ENCODE results near the gene NDEL1.

NDEL1 gene

GRCh38 chr17:8485491-8485890 is 49.8 kb downstream of the NDEL1 start:
- H2AK5ac ChIP-seq (ENCODE audit: low read length), result no peak overlapping the region
- no peak overlapping the region for H2BK120ac ChIP-seq (ENCODE audit: low read depth, low read length)
- WGBS (ENCODE audit: extremely low coverage, insufficient coverage, low lambda C conversion rate), result no CpG with 5 or more reads among the region's 1 CpG
- no peak for DNase-seq
- no peak overlapping the region for H3K4ac ChIP-seq (ENCODE audit: low read depth, low read length)
- no peak overlapping the region for H3K9ac ChIP-seq (ENCODE audit: low read length)
- H2BK15ac ChIP-seq (replicated peaks; ENCODE audit: low read depth), result no peak overlapping the region
- no peak overlapping the region for H3K4me2 ChIP-seq (ENCODE audit: low read length)
- no peak overlapping the region for H4K8ac ChIP-seq (ENCODE audit: low read depth, low read length)
- H3K4me1 ChIP-seq (ENCODE audit: control insufficient read depth, low read depth, low read length), result no peaks in the 10 kb centered on the region
- no peak overlapping the region for H2BK5ac ChIP-seq (ENCODE audit: low read length)
- no peak overlapping the region for H3K56ac ChIP-seq (ENCODE audit: low read length)
- H3K27ac ChIP-seq (ENCODE audit: low read depth, low read length), result no peak overlapping the region
- H3K18ac ChIP-seq (ENCODE audit: low read length), result no peak overlapping the region
- H3K4me3 ChIP-seq (ENCODE audit: low read length), result no peak overlapping the region
- peaks cover 17% of the 10 kb centered on the region for H3K36me3 ChIP-seq (ENCODE audit: control insufficient read depth, insufficient read depth, low read length)
- no peak overlapping the region for H3K23ac ChIP-seq (ENCODE audit: low read length)
- no peaks in the 10 kb centered on the region for H3K79me1 ChIP-seq (ENCODE audit: low read length)
- H3K27me3 ChIP-seq (ENCODE audit: insufficient read depth, low read length, poor library complexity), result no peaks in the 10 kb centered on the region
- H4K5ac ChIP-seq (ENCODE audit: low read length), result no peak overlapping the region
- no peaks in the 10 kb centered on the region for H3K79me2 ChIP-seq (ENCODE audit: control insufficient read depth, insufficient read depth, low read length)

DNA sequence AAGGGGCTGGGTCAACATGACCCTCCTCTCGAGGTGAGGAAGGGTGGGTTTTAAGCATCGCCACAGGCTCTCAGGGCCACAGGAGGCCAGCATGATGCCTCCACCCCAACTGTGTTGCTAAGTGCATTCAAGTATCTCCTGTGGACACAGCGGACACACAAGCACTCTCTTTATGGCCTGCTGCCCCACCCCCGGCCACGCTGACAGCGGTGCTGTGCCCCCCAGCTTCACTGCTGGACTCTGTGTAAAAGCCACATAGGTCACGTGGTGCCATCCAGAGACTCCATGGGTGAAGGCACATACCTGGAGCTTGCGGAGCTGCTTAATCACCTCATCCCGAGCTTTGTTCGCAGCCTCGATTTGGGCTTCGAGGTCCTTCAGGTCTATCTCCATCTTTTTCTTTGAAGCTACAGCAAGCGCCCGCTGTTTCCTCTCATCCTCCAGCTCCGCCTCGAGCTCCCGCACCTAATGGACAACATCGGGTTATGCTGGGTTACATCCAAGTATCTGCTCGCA is 51.5 kb downstream of the NDEL1 start:
- Histone ChIP-seq H3K36me3 (ENCODE audit: control insufficient read depth, insufficient read depth, low read length) (peaks cover 29% of the 10 kb centered on the region), H4K5ac (ENCODE audit: low read length) (no peak overlapping the region), H3K56ac (ENCODE audit: low read length) (no peak overlapping the region), H3K27ac (ENCODE audit: low read depth, low read length) (no peak overlapping the region), H3K27me3 (ENCODE audit: insufficient read depth, low read length, poor library complexity) (no peaks in the 10 kb centered on the region), H2BK5ac (ENCODE audit: low read length) (no peak overlapping the region), H4K8ac (ENCODE audit: low read depth, low read length) (no peak overlapping the region), H3K79me1 (ENCODE audit: low read length) (no peaks in the 10 kb centered on the region), H3K79me2 (ENCODE audit: control insufficient read depth, insufficient read depth, low read length) (no peaks in the 10 kb centered on the region), H3K4me2 (ENCODE audit: low read length) (no peak overlapping the region), H3K4me1 (ENCODE audit: control insufficient read depth, low read depth, low read length) (no peaks in the 10 kb centered on the region), H3K4me3 (ENCODE audit: low read length) (no peak overlapping the region), H2BK15ac (replicated peaks; ENCODE audit: low read depth) (no peak overlapping the region), H2BK120ac (ENCODE audit: low read depth, low read length) (no peak overlapping the region), H3K23ac (ENCODE audit: low read length) (no peak overlapping the region), H3K18ac (ENCODE audit: low read length) (no peak overlapping the region), H3K4ac (ENCODE audit: low read depth, low read length) (no peak overlapping the region), H2AK5ac (ENCODE audit: low read length) (no peak overlapping the region), H3K9ac (ENCODE audit: low read length) (no peak overlapping the region)
- WGBS (ENCODE audit: extremely low coverage, insufficient coverage, low lambda C conversion rate), result no CpG with 5 or more reads among the region's 19 CpGs
- DNase-seq, result no peak

- peaks cover 29% of the 10 kb centered on the region for H3K36me3 ChIP-seq (ENCODE audit: control insufficient read depth, insufficient read depth, low read length)
These were observed 52.1 kb downstream of the NDEL1 start for GRCh38 chr17:8487743-8488142.

DNA sequence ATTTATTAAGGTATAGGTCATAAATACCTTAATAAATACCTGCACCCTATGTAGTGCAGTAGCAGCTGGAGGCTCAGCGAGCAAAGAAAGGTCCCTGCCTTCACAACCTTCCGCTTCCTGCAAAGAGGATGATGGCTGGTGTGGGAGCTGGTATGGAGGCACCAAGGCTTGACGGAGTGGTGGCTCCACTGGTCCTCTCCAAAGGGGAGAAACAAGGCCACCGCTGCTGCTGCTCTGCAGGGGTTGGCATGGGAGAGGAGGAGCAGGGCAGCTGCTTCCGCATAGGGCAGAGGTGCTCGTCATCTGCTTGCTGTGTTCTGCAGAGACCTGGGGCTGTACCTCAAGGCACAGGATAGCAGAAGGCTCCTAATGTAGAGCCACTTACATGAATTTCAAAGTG is 52.8 kb downstream of the NDEL1 start:
- Histone ChIP-seq H3K23ac (ENCODE audit: low read length) (no peak overlapping the region), H2BK120ac (ENCODE audit: low read depth, low read length) (no peak overlapping the region), H4K8ac (ENCODE audit: low read depth, low read length) (no peak overlapping the region), H3K18ac (ENCODE audit: low read length) (no peak overlapping the region), H2BK5ac (ENCODE audit: low read length) (no peak overlapping the region), H3K4me3 (ENCODE audit: low read length) (no peak overlapping the region), H3K56ac (ENCODE audit: low read length) (no peak overlapping the region), H2BK15ac (replicated peaks; ENCODE audit: low read depth) (no peak overlapping the region), H3K36me3 (ENCODE audit: control insufficient read depth, insufficient read depth, low read length) (peaks cover 30% of the 10 kb centered on the region), H2AK5ac (ENCODE audit: low read length) (no peak overlapping the region), H3K4me2 (ENCODE audit: low read length) (no peak overlapping the region), H3K4me1 (ENCODE audit: control insufficient read depth, low read depth, low read length) (no peaks in the 10 kb centered on the region), H3K27me3 (ENCODE audit: insufficient read depth, low read length, poor library complexity) (no peaks in the 10 kb centered on the region), H3K27ac (ENCODE audit: low read depth, low read length) (no peak overlapping the region), H3K4ac (ENCODE audit: low read depth, low read length) (no peak overlapping the region), H3K79me2 (ENCODE audit: control insufficient read depth, insufficient read depth, low read length) (no peaks in the 10 kb centered on the region), H4K5ac (ENCODE audit: low read length) (no peak overlapping the region), H3K9ac (ENCODE audit: low read length) (no peak overlapping the region), H3K79me1 (ENCODE audit: low read length) (no peaks in the 10 kb centered on the region)
- WGBS (ENCODE audit: extremely low coverage, insufficient coverage, low lambda C conversion rate), result no CpG with 5 or more reads among the region's 6 CpGs
- no peak for DNase-seq

More at GRCh38 chr17:8487743-8488142, 52.1 kb downstream of the NDEL1 start:
- Histone ChIP-seq H3K4me3 (ENCODE audit: low read length) (no peak overlapping the region), H2AK5ac (ENCODE audit: low read length) (no peak overlapping the region), H3K79me2 (ENCODE audit: control insufficient read depth, insufficient read depth, low read length) (no peaks in the 10 kb centered on the region), H3K4me1 (ENCODE audit: control insufficient read depth, low read depth, low read length) (no peaks in the 10 kb centered on the region), H4K5ac (ENCODE audit: low read length) (no peak overlapping the region), H3K4me2 (ENCODE audit: low read length) (no peak overlapping the region), H2BK15ac (replicated peaks; ENCODE audit: low read depth) (no peak overlapping the region), H3K79me1 (ENCODE audit: low read length) (no peaks in the 10 kb centered on the region), H3K27ac (ENCODE audit: low read depth, low read length) (no peak overlapping the region), H4K8ac (ENCODE audit: low read depth, low read length) (no peak overlapping the region), H2BK5ac (ENCODE audit: low read length) (no peak overlapping the region), H3K56ac (ENCODE audit: low read length) (no peak overlapping the region), H3K23ac (ENCODE audit: low read length) (no peak overlapping the region), H3K9ac (ENCODE audit: low read length) (no peak overlapping the region), H3K18ac (ENCODE audit: low read length) (no peak overlapping the region), H3K27me3 (ENCODE audit: insufficient read depth, low read length, poor library complexity) (no peaks in the 10 kb centered on the region), H3K4ac (ENCODE audit: low read depth, low read length) (no peak overlapping the region), H2BK120ac (ENCODE audit: low read depth, low read length) (no peak overlapping the region)
- DNase-seq, result no peak
- no CpG with 5 or more reads among the region's 5 CpGs for WGBS (ENCODE audit: extremely low coverage, insufficient coverage, low lambda C conversion rate)

- Histone ChIP-seq H2AK5ac (ENCODE audit: low read length) (no peak overlapping the region), H3K4me3 (ENCODE audit: low read length) (no peak overlapping the region), H3K79me2 (ENCODE audit: control insufficient read depth, insufficient read depth, low read length) (no peaks in the 10 kb centered on the region), H3K4me2 (ENCODE audit: low read length) (no peak overlapping the region), H3K18ac (ENCODE audit: low read length) (no peak overlapping the region), H3K9ac (ENCODE audit: low read length) (no peak overlapping the region), H3K27ac (ENCODE audit: low read depth, low read length) (no peak overlapping the region), H3K23ac (ENCODE audit: low read length) (no peak overlapping the region), H4K5ac (ENCODE audit: low read length) (no peak overlapping the region), H3K36me3 (ENCODE audit: control insufficient read depth, insufficient read depth, low read length) (peaks cover 30% of the 10 kb centered on the region), H3K56ac (ENCODE audit: low read length) (no peak overlapping the region), H3K4ac (ENCODE audit: low read depth, low read length) (no peak overlapping the region), H3K79me1 (ENCODE audit: low read length) (no peaks in the 10 kb centered on the region), H2BK120ac (ENCODE audit: low read depth, low read length) (no peak overlapping the region), H3K27me3 (ENCODE audit: insufficient read depth, low read length, poor library complexity) (no peaks in the 10 kb centered on the region), H3K4me1 (ENCODE audit: control insufficient read depth, low read depth, low read length) (no peaks in the 10 kb centered on the region), H2BK5ac (ENCODE audit: low read length) (no peak overlapping the region), H2BK15ac (replicated peaks; ENCODE audit: low read depth) (no peak overlapping the region), H4K8ac (ENCODE audit: low read depth, low read length) (no peak overlapping the region)
- peak; percentile 68 for DNase-seq
- no CpG with 5 or more reads among the region's 4 CpGs for WGBS (ENCODE audit: extremely low coverage, insufficient coverage, low lambda C conversion rate)
These were observed 53.2 kb downstream of the NDEL1 start for GRCh38 chr17:8488901-8489300.

- no peaks in the 10 kb centered on the region for H3K4me1 ChIP-seq (ENCODE audit: control insufficient read depth, low read depth, low read length)
- no peak overlapping the region for H3K27ac ChIP-seq (ENCODE audit: low read depth, low read length)
- H2BK120ac ChIP-seq (ENCODE audit: low read depth, low read length), result no peak overlapping the region
- WGBS (ENCODE audit: extremely low coverage, insufficient coverage, low lambda C conversion rate), result no CpG with 5 or more reads among the region's 3 CpGs
- no peak overlapping the region for H4K5ac ChIP-seq (ENCODE audit: low read length)
- no peak overlapping the region for H3K4ac ChIP-seq (ENCODE audit: low read depth, low read length)
- no peak overlapping the region for H3K4me2 ChIP-seq (ENCODE audit: low read length)
- peaks cover 35% of the 10 kb centered on the region for H3K36me3 ChIP-seq (ENCODE audit: control insufficient read depth, insufficient read depth, low read length)
- no peak overlapping the region for H2BK15ac ChIP-seq (replicated peaks; ENCODE audit: low read depth)
- no peak overlapping the region for H4K8ac ChIP-seq (ENCODE audit: low read depth, low read length)
- H3K9ac ChIP-seq (ENCODE audit: low read length), result no peak overlapping the region
- no peak overlapping the region for H3K4me3 ChIP-seq (ENCODE audit: low read length)
- H3K56ac ChIP-seq (ENCODE audit: low read length), result no peak overlapping the region
- no peaks in the 10 kb centered on the region for H3K79me2 ChIP-seq (ENCODE audit: control insufficient read depth, insufficient read depth, low read length)
- H3K23ac ChIP-seq (ENCODE audit: low read length), result no peak overlapping the region
- H3K79me1 ChIP-seq (ENCODE audit: low read length), result no peaks in the 10 kb centered on the region
- DNase-seq, result no peak
- no peak overlapping the region for H2AK5ac ChIP-seq (ENCODE audit: low read length)
- H3K27me3 ChIP-seq (ENCODE audit: insufficient read depth, low read length, poor library complexity), result no peaks in the 10 kb centered on the region
- H3K18ac ChIP-seq (ENCODE audit: low read length), result no peak overlapping the region
- no peak overlapping the region for H2BK5ac ChIP-seq (ENCODE audit: low read length)
These were observed 54.2 kb downstream of the NDEL1 start for GRCh38 chr17:8489841-8490240.
